ENCODE results near the gene GPR83. TPM values are rescaled to one million over a fixed set of nuclear protein-coding genes. Genes with fewer than 3 reads are reported as not detected.

The GPR83 gene
- under 1 TPM; 0.11 to 0.30 TPM for total RNA-seq

DNA sequence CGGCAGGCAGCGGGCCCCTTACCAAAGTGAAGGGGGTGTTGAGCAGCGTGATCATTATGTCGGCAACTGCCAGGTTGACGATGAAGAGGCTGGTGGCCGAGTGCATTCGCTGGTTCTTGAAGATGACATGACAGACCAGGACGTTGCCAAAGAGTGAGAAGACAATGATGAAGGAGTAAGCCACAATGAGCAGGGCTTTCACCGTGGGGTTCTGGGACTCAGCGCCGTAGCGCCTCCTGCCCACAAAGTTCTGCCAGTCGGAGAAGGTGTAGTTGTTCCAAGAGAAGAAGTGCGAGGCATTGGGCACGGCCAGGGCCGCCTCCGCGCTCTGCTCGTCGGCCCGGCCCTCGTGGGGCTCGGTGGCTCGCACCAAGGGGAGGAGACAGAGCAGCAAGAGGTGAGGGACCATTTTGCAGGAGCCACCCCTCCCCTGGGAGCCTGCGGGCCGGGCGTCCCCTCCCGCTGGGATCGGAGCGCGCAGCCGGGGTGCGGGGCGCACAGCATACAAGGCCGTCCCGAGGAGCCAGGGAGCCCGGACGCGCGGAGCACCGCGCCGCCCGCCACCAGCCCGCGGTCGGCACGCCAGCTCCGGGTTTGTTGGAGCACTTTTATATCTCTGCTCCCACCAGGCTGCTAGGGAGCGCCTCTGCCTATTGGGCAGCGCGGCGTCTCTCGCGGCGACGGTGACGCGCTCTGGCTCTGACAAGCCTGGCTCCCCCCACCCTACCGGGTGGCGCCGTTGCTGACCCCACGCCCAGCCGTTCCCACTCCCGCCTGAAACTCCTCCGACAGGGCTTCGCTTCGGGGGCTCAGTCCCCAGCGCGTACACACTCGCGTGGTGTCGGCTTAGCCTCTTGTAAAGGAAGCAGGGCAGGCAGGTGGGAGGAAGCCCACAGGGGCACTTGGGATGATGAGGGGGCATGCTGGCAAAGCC, at the start of gene GPR83:
GPR83 (minus strand) TSS at position 581 of the 934 bp plus-strand sequence; CDS start at position 409, 172 bp downstream.
- no peak for ATAC-seq (replicated peaks)
- peaks cover 8% of the 10 kb centered on the region for H3K4me1 Mint-ChIP-seq
- H3K4me3 Mint-ChIP-seq: no peak within 1 kb of the TSS
- H3K27ac Mint-ChIP-seq: no peak within 1 kb of the TSS
- H3K27me3 Mint-ChIP-seq: peaks cover 43% of the 10 kb centered on the region
- no peaks in the 10 kb centered on the region for H3K36me3 Mint-ChIP-seq (ENCODE audit: low read depth)
- peaks cover 4% of the 10 kb centered on the region for H3K9me3 Mint-ChIP-seq

DNA sequence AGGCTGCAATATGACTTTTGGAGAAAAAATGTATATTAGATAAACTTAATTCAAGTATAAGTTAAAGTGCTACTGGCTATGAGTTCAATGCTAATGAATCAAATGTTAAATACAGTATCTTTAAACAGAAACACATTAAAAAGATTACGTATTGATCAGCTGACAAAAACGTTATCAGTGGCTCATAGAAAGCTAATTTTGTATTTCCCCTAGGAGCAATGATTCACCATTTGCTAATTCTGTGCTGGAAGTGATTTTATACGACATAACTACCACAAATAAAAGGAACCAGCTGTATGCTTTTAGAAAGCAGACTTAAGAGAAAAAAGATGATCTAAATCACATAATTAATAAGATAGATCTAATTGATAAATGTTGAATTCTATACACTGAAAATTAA, 48.8 kb upstream of the GPR83 start:
- Mint-ChIP-seq H3K9me3 (no peaks in the 10 kb centered on the region), H3K27ac (no peak overlapping the region), H3K4me3 (no peak overlapping the region), H3K36me3 (ENCODE audit: low read depth) (peaks cover 59% of the 10 kb centered on the region), H3K27me3 (no peaks in the 10 kb centered on the region), H3K4me1 (no peaks in the 10 kb centered on the region)
- ATAC-seq (replicated peaks): no peak

DNA sequence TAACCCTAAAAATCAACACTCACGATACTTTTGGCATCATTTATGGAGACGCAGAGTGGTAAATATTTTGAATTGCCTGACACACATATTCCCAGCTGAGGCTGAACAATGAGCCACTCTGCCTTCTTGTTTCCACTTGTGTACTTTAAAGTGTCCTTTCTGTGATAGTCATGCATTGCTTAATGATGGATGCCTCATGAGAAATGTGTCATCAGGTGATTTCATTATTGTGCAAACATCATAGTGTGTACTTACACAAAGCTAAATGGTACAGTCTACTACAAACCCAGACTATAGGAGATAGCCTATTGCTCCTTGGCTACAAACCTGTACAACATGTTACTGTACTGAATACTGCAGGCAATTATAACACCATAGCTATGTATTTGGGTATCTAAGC, 48.2 kb upstream of the GPR83 start:
- H3K4me1 Mint-ChIP-seq: no peaks in the 10 kb centered on the region
- no peaks in the 10 kb centered on the region for H3K9me3 Mint-ChIP-seq
- H3K27me3 Mint-ChIP-seq: no peaks in the 10 kb centered on the region
- no peak overlapping the region for H3K4me3 Mint-ChIP-seq
- H3K36me3 Mint-ChIP-seq (ENCODE audit: low read depth): peaks cover 64% of the 10 kb centered on the region
- no peak for ATAC-seq (replicated peaks)
- no peak overlapping the region for H3K27ac Mint-ChIP-seq

DNA sequence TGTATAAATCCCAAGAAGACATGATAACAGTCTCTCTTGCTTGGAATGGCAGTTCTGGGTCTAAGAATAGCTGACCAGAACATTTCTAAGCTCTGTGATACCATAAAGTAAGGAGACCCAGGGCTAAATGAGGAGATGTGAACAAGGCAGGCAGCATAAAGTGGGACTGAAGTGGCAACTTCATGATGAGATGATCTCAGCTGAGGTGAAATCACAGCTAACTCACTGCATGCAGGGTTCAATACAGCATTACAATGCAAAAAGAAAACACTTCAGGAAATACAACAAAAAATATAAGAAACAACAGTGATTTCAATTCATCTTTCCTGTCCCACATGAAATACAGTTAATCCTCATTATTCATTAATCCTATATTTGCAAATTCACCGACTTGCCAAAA, 47.8 kb upstream of the GPR83 start:
- ATAC-seq (replicated peaks): no peak
- Mint-ChIP-seq H3K27ac (no peak overlapping the region), H3K4me3 (no peak overlapping the region), H3K36me3 (ENCODE audit: low read depth) (peaks cover 68% of the 10 kb centered on the region), H3K4me1 (no peaks in the 10 kb centered on the region), H3K27me3 (no peaks in the 10 kb centered on the region), H3K9me3 (no peaks in the 10 kb centered on the region)

DNA sequence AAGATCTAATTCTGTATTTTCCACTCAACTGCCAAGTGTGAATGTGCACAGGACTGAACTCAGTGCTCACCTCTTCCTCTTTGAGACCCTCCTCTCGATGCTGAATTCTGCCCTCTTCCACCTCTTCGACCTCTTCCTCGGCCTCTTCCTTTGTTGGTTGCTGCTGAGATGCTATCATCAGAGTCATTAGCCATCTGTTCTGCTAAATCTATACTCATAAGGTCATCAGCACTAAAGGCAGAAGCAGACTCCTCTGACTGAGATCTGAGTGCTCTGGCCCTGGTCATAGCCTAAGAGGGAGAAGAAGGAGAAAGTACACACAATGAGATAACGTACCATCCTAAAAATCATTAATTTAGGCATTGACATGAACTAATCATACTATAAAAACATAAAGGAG, 45.9 kb upstream of the GPR83 start:
- no peak for ATAC-seq (replicated peaks)
- no peaks in the 10 kb centered on the region for H3K9me3 Mint-ChIP-seq
- no peaks in the 10 kb centered on the region for H3K4me1 Mint-ChIP-seq
- no peak overlapping the region for H3K27ac Mint-ChIP-seq
- no peaks in the 10 kb centered on the region for H3K27me3 Mint-ChIP-seq
- peaks cover 71% of the 10 kb centered on the region for H3K36me3 Mint-ChIP-seq (ENCODE audit: low read depth)
- H3K4me3 Mint-ChIP-seq: no peak overlapping the region

DNA sequence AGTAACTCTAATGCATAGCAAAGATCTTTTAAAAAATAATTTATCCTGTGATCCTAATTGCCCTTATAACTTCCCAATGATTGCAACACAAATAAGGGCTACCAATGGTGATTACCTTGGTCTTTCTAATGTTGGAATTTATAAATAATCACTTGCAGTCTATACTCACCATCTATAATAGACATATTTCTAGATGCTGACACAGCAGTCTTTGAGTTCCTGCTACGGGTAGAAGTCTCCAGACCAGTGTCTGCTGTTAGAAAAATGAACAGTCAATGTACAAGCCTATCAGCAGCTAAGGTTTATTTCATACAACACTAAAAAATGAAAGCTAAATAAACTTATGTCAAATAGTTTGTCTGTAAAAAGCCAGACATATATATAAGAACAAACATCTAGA, 44.4 kb upstream of the GPR83 start:
- Mint-ChIP-seq H3K36me3 (ENCODE audit: low read depth) (peaks cover 86% of the 10 kb centered on the region), H3K27ac (no peak overlapping the region), H3K27me3 (no peaks in the 10 kb centered on the region), H3K4me3 (no peak overlapping the region), H3K4me1 (no peaks in the 10 kb centered on the region), H3K9me3 (no peaks in the 10 kb centered on the region)
- ATAC-seq (replicated peaks): no peak

DNA sequence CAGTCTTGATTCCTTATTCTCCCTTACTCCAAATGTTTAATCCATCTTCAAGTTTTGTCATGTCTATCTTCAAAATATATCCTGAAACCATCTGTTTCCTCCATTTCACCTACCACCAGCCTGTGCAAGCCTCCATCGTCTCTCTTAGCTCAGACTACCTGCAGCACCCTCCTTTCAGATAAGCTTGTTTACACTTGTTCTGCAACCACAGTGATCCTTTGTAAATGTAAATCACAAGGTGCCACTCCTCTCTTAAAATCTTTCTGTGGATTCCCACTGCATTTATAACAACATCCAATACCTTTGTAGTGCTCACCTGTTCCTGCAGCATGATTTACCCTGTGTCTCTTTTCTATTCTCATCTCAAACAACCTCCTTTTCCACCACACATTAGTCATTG, 31.8 kb upstream of the GPR83 start:
- H3K36me3 Mint-ChIP-seq (ENCODE audit: low read depth): peaks cover 100% of the 10 kb centered on the region
- H3K9me3 Mint-ChIP-seq: no peaks in the 10 kb centered on the region
- H3K4me1 Mint-ChIP-seq: peaks cover under 1% of the 10 kb centered on the region
- no peaks in the 10 kb centered on the region for H3K27me3 Mint-ChIP-seq
- ATAC-seq (replicated peaks): no peak
- no peak overlapping the region for H3K4me3 Mint-ChIP-seq
- H3K27ac Mint-ChIP-seq: no peak overlapping the region

DNA sequence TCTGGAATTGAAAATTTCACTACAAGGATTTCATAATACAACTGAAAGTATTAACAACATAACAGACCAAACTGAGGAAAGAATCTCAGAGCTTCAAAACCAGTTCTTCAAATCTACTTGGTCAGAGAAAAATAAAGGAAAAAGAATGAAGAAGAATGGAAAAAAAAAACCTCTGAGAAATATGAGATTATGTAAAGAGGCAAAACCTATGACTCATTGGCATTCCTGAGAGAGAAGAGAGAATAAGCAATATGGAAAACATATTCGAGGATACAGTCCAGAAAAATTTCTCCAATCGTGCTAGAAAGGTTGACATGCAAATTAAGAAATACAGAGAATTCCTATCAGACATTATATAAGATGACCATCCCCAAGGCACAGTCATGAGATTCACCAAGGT, 23.4 kb upstream of the GPR83 start:
- Mint-ChIP-seq H3K4me3 (no peak overlapping the region), H3K27me3 (no peaks in the 10 kb centered on the region), H3K4me1 (peaks cover 15% of the 10 kb centered on the region), H3K36me3 (ENCODE audit: low read depth) (peaks cover 85% of the 10 kb centered on the region), H3K27ac (no peak overlapping the region), H3K9me3 (no peaks in the 10 kb centered on the region)
- ATAC-seq (replicated peaks): no peak

DNA sequence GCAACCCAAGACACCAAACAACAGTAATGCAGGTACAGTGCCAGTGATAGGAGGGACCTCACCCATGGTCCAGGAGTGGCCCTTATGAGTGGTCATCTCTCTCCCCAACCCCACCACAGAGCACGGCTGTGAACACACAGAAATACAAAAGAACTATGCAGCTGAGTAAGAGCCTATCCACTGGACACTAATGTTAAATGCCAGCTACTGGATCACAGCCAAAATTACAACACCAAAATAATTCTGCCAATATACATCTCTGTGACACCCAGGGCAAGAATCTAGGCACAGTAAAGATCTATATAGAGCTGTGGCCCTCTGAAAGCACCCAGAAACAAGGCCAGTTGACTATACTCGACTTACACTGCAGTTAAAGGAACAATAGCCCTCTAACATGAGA, 22.8 kb upstream of the GPR83 start:
- Mint-ChIP-seq H3K27ac (no peak overlapping the region), H3K4me1 (peaks cover 15% of the 10 kb centered on the region), H3K9me3 (no peaks in the 10 kb centered on the region), H3K36me3 (ENCODE audit: low read depth) (peaks cover 85% of the 10 kb centered on the region), H3K27me3 (no peaks in the 10 kb centered on the region), H3K4me3 (no peak overlapping the region)
- ATAC-seq (replicated peaks): no peak

DNA sequence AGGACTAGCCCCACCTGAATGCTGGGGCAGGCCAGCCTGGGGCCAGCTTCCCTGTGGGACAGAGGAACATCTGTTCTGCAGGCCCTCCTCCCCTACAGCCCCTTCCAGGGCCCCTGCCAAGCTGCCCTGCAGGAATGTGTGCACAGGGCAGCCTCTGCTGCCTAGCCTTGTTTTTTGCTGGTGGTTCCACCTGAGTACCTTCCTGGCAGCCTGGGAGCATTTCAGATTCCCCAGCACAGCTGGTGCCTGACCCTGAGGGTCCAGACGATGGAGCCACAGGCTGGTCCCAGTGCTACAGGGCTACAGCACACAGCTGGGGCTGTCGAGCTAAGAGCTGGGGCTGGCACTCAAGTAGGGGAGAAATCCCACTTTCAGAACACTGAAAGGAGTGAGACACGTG, 22.3 kb upstream of the GPR83 start:
- H3K36me3 Mint-ChIP-seq (ENCODE audit: low read depth): peaks cover 85% of the 10 kb centered on the region
- peaks cover 15% of the 10 kb centered on the region for H3K4me1 Mint-ChIP-seq
- no peaks in the 10 kb centered on the region for H3K9me3 Mint-ChIP-seq
- no peak overlapping the region for H3K4me3 Mint-ChIP-seq
- no peaks in the 10 kb centered on the region for H3K27me3 Mint-ChIP-seq
- ATAC-seq (replicated peaks): no peak
- H3K27ac Mint-ChIP-seq: no peak overlapping the region

DNA sequence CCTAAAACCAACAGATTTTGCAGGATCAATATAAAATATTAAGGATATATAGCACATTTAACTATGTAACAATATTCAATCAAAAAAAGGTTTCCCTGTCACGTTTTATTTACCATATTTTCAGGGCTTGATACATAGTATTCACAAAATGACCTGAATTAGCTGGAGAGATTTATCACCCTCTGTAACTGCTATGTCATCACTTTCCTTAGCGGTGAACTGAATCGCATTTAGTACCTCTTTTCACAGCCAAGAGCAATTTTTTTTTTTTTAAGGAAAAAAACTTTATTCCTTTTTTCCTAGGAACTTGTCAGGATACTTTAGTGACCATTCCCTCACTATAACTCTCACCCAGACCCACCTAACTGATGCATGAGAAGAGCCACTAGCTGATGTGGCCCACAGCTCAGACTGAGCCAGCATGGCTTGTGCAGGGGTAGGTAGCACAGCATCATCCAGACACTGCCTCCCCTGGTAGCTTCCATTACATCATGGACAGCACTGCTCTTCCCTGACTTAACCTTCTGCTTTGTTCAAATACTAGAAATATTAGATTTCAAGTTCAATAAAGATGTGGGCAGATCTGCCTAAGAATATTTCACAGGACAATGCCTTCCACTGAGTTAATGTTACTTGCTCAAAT, 17.0 kb upstream of the GPR83 start:
- ATAC-seq (replicated peaks): no peak
- Mint-ChIP-seq H3K9me3 (no peaks in the 10 kb centered on the region), H3K4me3 (no peak overlapping the region), H3K4me1 (no peaks in the 10 kb centered on the region), H3K27me3 (no peaks in the 10 kb centered on the region), H3K27ac (no peak overlapping the region), H3K36me3 (ENCODE audit: low read depth) (peaks cover 62% of the 10 kb centered on the region)

DNA sequence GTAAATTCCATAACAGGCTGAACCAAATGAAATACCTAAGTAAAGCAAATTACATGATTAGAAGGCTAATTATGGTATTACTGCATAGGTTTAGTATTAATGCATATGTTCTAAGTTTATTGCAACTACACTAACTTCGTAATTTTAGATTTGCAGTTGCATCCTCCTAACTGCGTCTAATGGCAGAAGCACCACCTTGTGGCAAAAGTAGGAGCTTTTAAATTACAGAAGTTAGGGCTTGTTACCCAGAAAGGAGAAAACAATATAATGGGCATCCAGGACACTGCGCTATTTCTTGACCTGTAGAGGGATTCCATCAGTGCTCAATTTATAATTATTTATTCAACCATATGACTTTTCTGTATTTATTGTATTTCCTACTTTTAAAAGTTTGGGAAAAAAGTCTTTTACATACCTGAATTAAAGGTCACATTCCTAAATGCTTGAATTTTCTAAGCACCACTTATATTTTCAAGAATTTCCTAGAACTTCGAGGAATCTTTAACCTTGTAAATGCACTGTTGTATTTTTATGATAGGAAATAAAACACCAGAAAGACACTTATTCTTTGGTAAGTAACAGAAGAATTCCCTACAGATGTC, 16.3 kb upstream of the GPR83 start:
- no peak for ATAC-seq (replicated peaks)
- no peaks in the 10 kb centered on the region for H3K4me1 Mint-ChIP-seq
- peaks cover 62% of the 10 kb centered on the region for H3K36me3 Mint-ChIP-seq (ENCODE audit: low read depth)
- no peak overlapping the region for H3K27ac Mint-ChIP-seq
- H3K4me3 Mint-ChIP-seq: no peak overlapping the region
- no peaks in the 10 kb centered on the region for H3K27me3 Mint-ChIP-seq
- H3K9me3 Mint-ChIP-seq: no peaks in the 10 kb centered on the region

DNA sequence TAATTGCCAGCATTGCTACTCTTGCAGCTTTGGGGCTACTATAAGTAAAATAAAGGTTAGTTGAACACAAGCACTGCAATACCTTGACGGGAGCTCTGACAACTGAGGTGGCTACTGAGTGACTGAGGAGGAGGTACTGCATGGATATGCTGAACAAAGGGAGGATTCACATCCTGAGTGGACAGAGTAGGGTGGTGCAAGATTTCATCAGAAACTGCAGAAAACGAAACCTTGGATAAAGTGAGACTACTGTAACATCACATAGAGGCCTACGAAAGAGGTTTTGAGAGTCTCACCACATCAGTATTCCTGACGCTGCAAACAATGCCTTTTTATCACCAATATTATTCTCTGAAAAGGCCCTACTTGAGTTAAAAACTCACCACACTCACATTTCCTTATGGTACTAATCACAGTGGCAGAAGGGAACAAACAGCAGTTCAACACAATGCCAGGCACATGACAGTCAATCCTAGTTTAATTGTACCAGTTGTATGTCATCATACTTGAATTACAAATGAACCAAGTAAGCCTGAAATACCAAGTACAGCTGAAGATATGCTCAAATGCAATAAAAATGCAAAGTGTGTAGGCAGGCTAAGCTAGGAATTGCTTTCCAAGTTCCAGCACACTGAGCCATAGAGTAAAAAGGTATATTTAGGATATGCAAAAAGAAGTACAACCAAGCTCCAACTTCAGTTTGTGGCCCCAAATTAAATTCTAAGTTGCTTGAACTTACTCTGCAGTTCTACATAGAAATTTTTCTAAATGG, 4.0 kb upstream of the GPR83 start:
- ATAC-seq (replicated peaks): no peak
- H3K9me3 Mint-ChIP-seq: peaks cover 24% of the 10 kb centered on the region
- no peak overlapping the region for H3K27ac Mint-ChIP-seq
- H3K27me3 Mint-ChIP-seq: peaks cover 18% of the 10 kb centered on the region
- H3K4me1 Mint-ChIP-seq: peaks cover 8% of the 10 kb centered on the region
- H3K36me3 Mint-ChIP-seq (ENCODE audit: low read depth): no peaks in the 10 kb centered on the region
- no peak overlapping the region for H3K4me3 Mint-ChIP-seq

DNA sequence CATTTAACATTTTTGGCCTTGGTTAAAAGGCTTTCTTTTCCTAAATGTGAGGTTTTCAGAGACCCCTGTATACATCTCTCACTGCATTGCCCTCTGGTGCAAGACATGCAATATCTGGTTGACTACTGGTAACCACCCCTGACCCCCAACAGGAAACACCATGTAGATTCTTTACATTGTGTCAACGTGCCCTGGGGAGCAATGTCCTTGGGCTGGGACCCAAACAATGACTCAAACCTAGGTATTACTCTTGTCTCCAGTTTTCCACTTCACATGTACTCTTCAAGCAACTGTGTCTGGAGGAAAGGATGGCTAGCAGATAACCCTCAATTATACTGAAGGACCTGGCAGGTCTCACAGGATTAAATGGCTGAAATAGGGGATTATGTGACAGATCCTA, 1.1 kb upstream of the GPR83 start:
- ATAC-seq (replicated peaks): no peak
- H3K36me3 Mint-ChIP-seq (ENCODE audit: low read depth): no peaks in the 10 kb centered on the region
- no peak overlapping the region for H3K27ac Mint-ChIP-seq
- H3K9me3 Mint-ChIP-seq: peaks cover 10% of the 10 kb centered on the region
- H3K4me3 Mint-ChIP-seq: no peak overlapping the region
- H3K27me3 Mint-ChIP-seq: peaks cover 43% of the 10 kb centered on the region
- peaks cover 8% of the 10 kb centered on the region for H3K4me1 Mint-ChIP-seq
